ENCODE data around the gene IFT43.
A peak's percentile ranks its signal among the peaks of the same experiment; 100 is the strongest.
"Not testable (repeated sequence)": the region's sequence is repeated elsewhere in the genome, so short reads cannot be mapped to it uniquely, and the experiment has no call there.

Gene IFT43

DNA sequence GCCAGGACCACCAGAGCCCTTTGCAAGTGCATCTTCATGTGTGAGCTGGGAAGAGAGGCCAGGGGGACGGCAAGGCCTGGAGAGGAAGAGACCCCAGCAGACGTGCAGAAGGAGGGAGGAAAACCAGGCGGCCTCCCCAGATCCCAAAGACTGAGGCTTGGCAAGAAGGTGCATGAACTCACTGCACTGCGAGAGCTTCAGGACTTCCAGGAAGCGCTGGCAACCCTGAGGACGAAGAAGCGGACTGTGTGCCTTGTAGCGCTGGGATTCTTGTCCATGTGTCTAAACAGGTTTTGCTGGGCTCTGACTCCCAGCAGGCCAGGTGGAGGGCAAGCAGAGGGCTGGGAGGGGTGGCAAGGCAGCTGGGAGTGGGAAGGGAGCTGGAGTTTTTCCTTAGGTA lies 4.7 kb upstream of the IFT43 start:
- DNase-seq (ENCODE audit: low spot score) = no peak

DNA sequence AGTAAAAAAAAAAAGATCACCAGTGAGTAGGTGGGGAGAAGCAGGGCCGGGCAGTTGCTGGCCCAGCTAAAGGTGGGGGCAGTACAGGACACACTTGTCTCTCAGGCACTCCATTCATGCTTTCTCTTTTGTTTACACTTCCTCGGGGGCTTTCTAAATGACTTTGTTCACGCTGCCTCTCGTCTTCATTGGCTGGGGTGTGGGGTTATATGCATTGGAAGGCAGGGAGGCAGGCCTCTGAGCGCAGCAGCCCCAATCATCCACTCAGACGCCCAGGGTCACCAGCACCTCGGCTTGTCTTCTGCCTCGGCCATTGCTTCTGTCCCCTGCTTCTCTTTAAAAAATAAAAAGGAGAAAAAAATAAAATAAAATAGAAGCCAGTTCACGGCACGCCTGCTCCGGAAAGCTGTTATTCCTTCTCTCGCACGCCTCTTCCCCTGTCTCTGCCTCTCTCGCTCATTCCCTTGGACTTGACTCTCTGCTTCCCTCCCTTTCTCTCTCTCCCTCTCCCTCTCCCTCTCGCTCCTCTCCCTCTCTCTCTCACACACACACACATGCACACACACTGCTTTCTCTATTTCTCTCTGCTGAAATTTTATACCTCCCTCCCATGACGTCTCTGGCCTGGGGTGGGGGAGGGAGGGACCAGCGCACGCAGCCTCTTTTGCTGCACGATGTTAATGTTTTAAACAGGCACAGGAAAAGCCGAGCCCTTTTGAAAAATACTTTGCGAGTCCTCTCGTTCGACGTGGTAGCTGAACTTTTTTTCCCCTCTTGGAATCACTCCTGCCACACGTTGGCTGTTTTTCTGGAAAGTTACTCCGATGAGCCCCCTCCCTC lies 3.9 kb upstream of the IFT43 start, which contains the start of gene TGFB3:
TGFB3 (minus strand) TSS at position 570 of the 840 bp plus-strand sequence. CDS start 1,102 bp downstream, outside the sequence.
- peak; percentile 77 for DNase-seq (ENCODE audit: low spot score)

DNA sequence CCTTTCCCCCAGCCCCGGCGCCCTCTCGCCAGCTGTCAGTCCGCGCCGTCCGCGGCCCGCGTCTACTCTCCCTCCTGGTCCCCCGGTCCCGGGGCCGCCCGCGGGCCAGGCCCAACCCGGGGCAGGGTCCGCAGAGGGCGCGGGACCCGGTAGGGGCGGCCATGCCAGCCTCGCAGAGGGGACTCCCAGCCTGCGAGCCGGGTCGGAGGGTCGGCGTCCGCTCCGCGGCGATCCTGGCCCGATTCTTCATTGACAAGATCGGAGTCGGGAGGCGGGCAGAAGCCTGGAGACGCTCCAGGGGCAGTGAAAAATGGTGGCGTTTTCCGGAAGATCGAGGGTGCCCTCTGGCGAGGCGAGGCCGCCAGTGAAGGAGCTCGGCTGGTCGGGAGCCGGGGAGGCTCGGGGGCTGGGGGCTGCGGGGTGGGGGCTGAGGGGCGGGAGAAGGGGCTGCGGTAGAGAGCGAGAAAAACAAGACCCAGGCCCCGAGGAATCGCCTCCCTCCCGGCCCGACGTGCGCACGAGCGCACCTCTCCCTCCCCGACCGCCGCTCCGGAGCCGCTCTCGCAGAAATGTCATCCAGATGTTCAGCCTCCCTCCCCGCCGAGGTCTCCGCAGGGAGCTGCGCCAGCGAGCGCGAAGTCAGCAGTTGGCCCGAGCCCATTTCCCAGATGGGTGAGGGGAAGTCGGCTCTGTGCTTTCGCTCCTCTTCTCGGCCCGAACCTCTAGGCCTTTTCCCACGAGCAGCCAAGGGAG lies 3.1 kb upstream of the IFT43 start:
- DNase-seq (ENCODE audit: low spot score) = peak; percentile 84

DNA sequence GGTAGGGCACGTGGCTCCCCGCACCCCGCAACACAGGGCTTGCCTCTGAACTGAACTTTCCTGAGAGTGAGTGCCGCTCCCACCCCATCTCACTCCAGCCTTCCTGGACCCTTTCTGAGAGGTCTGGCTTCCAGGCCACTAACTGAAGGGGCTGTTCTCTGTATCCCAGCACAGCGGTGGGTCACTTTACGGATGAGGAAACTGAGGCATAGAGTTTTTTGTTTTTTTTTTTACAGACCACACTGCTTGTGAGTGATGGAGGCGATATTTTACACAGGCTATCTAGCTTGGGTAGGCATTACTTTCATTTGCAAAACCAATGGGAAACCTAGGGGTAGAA lies 2.6 kb upstream of the IFT43 start:
- DNase-seq (ENCODE audit: low spot score) = no peak

GRCh38 chr14:75984674-75985073 lies 889 bp upstream of the IFT43 start:
- DNase-seq (ENCODE audit: low spot score) = no peak

DNA sequence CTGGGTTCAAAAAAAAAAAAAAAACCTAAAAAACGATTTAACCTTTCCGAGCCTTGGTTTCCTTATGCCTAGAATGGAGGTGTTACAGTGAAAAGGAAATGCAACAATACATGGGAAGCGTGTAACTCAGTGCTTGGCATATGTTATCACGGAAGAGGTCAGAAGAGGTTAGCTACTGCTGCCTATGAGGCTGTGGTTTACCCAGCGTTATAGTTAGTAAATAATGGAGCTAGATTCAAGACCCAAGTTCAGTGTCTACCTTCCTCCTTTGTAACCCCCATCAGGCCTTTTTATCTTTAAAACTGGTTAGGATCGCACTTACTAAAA lies 839 bp downstream of the IFT43 start:
- no peak for DNase-seq (ENCODE audit: low spot score)

GRCh38 chr14:75987201-75987970 lies 1.8 kb downstream of the IFT43 start:
- no peak for DNase-seq (ENCODE audit: low spot score)

- DNase-seq (ENCODE audit: low spot score) = no peak
These were observed 3.6 kb downstream of the IFT43 start for GRCh38 chr14:75989134-75989533.

- DNase-seq (ENCODE audit: low spot score) = no peak
These were observed 4.7 kb downstream of the IFT43 start for GRCh38 chr14:75990297-75990696.

DNA sequence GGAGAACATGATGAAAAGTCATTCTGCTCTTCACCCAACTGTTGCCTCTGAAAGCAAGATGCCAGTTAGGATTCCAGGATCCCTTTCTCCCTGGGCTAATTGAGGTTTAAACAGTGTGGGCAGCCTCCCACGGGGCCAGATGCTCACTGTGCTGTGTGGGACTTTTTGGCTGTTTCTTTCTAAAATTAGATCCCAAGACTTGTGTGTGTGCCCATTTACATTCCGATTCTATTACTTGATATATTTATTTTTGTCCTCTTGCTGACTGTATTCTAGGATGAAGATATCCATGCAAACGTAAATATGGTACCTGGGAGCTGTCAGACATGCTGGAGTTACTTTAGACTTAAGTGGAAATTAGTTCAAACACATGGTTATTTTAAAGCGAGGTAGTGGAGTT lies 6.2 kb downstream of the IFT43 start:
- DNase-seq (ENCODE audit: low spot score) = no peak

GRCh38 chr14:75993567-75994041 lies 8.0 kb downstream of the IFT43 start:
- DNase-seq (ENCODE audit: low spot score) = no peak

DNA sequence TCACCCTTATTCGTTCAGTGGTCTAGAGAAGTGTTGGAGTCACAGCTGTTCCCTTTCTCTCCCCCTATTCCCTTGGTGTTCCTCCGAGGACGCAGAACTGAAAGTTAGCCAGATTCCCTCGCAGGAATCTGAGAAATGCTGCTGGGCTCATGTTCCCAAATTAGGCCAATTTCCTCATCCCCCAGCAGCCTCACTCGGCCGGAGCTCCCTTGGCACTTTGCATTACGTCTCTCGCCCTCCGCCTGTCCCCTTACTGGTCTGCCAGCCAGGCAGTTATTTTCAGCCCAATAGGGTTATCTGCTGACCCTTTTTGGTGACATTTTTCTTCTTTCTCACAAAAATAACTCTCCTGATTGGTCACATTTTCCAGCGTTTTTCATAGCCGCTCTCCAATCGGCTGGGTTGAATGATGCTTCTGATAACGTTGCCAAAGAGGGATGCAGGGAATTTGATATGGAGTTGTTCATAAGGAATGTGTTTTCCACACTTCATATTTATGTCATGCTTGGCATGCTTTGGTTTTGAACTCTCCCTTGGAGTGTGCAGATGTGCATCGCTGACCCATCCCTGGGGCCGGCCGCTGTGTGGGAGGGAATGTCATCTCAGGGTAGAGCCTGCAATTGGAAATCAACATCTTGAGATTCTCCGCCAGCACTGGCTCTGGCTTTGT lies 9.9 kb downstream of the IFT43 start:
- DNase-seq (ENCODE audit: low spot score) = no peak

DNA sequence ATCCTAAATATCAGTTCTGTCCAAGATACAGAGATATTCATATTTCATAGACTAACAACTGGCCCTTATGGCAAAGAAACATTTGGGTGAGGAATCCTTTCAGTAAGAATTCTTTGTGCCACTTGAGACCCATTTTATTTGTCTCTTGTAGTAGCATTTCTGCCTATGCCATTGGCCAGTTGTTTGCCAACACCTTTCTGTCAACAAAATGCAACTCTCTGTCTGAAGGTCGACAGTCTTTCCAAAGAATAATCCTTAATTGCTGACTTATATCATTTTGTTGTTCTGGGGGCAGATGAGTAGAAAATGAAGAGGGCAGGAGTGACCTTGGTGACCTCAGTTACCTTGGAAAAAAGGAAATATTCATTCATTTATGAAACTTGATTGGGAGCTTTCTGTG lies 10.9 kb downstream of the IFT43 start:
- no peak for DNase-seq (ENCODE audit: low spot score)

DNA sequence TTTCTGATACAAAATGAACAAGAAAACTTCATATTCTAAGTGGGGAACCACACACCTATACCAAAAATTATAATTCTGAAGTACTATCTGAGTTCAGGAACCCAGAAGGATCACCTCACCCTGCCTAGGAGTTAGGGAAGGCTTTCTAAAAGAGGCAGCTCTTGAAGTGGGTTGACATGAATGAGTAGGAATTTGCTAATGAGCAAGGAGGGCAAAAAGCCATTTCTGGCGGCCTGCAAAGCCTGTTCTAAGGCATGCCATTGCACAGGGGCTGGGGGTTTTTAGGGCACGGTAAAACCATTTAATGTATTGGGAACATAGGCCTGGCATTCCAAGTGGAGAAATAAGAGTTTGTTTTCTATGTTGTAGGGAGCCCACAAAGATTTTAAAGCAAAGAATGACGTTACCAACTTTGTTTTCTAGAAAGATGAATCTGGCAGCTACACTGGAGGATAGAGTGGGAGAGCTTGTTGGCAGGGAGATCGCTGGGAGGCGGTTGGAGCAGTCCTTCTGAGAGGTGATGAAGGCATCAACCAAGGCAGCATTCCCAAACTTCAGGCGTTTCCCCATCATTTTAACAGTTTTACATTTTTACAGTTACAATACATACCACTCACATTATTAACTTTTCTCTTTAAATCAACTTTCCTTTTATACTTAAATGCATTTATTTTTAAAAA lies 14.1 kb downstream of the IFT43 start:
- no peak for DNase-seq (ENCODE audit: low spot score)

- DNase-seq (ENCODE audit: low spot score) = no peak
These were observed 16.8 kb downstream of the IFT43 start for GRCh38 chr14:76002383-76002782.

GRCh38 chr14:76006253-76006652 lies 20.7 kb downstream of the IFT43 start:
- DNase-seq (ENCODE audit: low spot score) = no peak

DNA sequence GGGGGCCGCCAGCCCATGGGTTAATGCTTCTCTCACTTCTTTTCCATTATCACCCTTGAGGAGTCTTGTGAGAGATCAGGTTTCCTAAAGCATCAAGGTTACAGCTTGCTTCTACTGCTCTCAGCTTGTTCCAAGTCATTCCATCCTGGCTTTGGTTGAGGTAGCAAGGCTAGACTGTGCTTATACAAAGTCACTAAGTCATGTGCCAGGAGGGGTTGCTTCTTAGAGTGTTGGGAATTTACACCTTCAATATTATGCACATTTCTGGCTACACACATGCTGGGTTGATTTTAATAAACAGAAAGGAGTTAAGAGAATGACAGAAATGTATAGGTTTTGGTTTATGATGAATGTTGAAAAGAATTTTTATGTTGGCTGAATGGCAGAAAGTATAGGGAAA lies 21.8 kb downstream of the IFT43 start:
- no peak for DNase-seq (ENCODE audit: low spot score)

DNA sequence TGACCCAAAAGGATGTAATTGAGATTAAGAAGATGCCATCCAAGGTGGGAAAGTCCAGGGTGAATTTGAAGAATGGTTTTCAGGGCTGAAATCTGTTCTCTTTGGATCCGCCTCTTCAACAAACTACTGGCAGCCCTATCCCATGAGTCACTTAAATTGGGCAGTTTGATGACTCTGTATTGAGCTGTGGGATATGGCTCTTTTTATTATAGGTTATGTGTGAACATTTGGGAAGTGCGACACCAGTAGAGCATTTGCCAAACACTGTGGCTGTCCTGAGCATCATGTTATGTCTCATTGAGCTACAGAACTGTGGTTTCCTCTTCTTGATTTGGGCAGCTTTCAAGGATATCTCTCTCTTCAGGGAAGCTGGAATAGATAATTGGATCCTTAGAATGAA lies 22.3 kb downstream of the IFT43 start:
- DNase-seq (ENCODE audit: low spot score) = no peak

GRCh38 chr14:76009627-76010026 lies 24.1 kb downstream of the IFT43 start:
- not testable (repeated sequence) for DNase-seq (ENCODE audit: low spot score)

- no peak for DNase-seq (ENCODE audit: low spot score)
These were observed 26.4 kb downstream of the IFT43 start for GRCh38 chr14:76011930-76012329.

GRCh38 chr14:76012354-76012753 lies 26.8 kb downstream of the IFT43 start:
- no peak for DNase-seq (ENCODE audit: low spot score)

DNA sequence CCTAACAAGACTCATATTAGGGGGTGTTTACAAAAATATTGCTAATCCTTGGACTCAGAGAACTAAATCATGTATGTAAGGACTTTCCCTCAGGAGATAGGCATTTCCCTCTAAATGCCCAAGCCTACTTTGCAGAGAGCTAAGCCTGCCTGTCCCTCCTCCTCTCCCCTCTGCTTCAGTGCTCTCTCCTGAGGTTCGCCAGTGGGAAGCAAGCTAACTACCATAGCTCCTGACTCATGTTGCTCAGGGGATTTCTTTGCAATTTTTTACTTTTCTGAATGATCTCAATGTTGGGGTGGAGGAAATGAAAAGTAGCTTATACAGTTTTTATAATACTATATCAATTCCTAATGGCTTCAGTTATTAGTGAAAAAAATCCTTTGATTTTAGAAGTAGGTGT lies 29.6 kb downstream of the IFT43 start:
- no peak for DNase-seq (ENCODE audit: low spot score)
